Measurements from ENCODE around the gene GPR176.

Gene GPR176, protein sequence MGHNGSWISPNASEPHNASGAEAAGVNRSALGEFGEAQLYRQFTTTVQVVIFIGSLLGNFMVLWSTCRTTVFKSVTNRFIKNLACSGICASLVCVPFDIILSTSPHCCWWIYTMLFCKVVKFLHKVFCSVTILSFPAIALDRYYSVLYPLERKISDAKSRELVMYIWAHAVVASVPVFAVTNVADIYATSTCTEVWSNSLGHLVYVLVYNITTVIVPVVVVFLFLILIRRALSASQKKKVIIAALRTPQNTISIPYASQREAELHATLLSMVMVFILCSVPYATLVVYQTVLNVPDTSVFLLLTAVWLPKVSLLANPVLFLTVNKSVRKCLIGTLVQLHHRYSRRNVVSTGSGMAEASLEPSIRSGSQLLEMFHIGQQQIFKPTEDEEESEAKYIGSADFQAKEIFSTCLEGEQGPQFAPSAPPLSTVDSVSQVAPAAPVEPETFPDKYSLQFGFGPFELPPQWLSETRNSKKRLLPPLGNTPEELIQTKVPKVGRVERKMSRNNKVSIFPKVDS

GRCh38 chr15:39919748-39920509 lies at the start of gene GPR176:
Gene GPR176 (minus strand): TSS chr15:39920266. CDS start chr15:39920026, 240 bp downstream.
- peak; percentile 18 for DNase-seq

GRCh38 chr15:39969002-39969394 lies 48.9 kb upstream of the GPR176 start:
- no peak for DNase-seq

- DNase-seq: no peak
These were observed 48.4 kb upstream of the GPR176 start for GRCh38 chr15:39968273-39969001.

DNA sequence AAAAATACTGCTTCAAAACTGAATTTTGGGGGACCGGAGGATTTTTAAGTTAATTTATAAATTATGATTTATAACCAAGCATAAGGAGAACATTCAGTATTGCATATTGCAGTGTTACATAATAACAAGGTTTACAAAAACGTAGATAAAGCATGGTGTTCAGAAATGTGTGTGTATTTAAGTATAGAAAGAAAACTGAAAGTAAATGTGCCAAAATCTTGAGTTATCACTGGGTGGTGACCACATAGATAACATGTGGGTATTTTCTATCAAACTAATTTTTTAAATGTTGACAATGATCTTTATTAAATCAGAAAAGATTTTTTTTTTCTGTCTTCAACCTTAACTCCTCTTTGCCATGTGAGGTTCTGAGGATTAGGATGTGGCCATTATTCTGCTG lies 46.5 kb upstream of the GPR176 start:
- no peak for DNase-seq

DNA sequence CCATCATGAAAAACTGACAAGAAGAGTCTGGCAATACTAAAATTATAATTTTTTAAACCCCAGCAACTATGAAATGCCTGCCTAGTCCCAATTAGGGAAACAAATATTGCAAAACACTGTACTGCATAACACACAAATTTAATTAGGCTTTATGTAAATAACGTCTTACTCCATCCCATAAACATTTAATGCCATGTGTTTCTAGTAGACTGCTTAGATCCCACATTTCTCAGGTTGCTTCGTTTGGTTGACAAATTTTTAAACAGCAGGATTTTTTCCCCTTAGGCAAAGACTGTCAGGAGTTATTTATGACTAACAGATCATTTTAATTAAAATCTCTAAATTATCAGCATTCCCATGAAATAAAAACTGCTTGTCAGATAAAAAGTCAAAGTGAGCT lies 43.7 kb upstream of the GPR176 start:
- DNase-seq: no peak

- DNase-seq: no peak
These were observed 41.0 kb upstream of the GPR176 start for GRCh38 chr15:39961051-39961450.

DNA sequence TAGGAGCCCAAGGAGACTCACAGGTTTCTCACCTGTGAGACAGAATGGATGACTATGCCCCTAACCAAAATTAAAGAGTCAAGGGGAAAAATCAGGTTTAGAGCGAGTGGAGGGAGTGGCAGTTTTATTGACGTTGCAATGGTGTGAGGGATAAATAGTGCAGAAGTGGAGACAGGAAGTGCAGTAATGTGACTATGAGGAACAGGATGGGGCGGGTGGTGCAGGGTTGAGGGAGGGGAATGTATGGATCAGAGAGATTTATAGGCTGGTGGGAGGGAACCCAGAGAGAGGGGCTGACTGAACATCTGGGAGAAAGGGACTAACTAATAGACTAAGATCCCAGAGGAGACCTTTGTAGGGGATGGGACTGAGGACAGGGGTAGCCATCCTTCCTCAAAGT lies 40.3 kb upstream of the GPR176 start:
- DNase-seq: no peak

- no peak for DNase-seq
These were observed 39.3 kb upstream of the GPR176 start for GRCh38 chr15:39959411-39959810.

- no peak for DNase-seq
These were observed 37.4 kb upstream of the GPR176 start for GRCh38 chr15:39957481-39957880.

DNA sequence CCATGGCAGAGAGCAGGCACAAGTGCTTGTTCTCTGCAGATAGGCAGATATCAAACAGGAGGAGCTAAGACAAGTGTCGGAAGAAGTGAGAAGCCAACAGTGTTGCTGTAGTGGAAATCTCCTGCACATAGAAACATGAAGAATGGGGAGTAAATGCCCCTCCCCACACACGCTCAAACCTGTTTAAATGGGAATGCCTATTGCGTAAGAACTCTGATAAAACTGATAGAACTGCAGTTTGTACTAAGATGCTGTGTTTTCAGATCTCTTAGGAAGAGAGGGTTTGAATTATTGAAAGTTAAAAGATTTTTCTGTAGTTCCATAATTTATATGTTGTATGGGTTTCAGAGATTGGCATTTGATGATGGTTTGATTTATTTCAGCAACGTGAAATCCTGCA lies 33.5 kb upstream of the GPR176 start:
- DNase-seq: no peak

DNA sequence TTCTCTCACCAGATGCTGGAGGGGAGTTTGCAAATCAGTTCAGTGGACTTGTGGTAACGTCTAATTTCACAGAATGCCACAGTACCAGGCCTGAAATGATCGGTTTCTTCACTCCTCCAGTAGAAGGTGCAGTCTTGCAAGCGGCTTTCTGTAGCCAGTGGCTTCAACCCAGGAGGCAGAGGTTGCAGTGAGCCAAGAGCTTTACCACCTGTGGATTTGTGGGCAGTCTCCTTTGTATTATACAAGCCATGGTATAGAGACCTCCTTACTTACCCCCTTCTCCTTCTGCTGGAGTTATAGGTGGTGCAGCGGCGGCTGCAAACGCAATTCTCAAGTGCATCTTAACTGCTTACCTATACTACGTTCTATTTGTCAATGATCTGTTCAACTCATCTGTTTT lies 31.5 kb upstream of the GPR176 start:
- DNase-seq: no peak

DNA sequence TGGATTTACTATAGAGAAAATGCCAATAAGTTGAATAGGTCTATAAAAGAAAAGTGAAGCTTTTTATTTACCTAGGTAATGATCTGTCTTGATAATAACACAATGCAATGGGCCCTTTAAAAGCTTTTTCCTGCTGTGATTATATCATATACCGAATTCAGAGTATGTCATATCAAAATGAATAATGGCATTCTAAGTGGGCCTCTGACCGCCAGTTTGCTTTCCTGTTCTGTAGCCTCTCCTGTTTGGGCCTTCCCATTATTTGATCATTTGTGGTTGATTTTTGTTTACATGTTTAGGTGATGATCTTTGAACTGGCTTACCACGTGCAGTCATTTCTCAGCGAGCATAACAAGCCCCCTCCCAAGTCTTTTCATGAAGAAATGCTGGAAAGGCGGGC lies 28.8 kb upstream of the GPR176 start:
- no peak for DNase-seq

GRCh38 chr15:39947401-39948197 lies 27.5 kb upstream of the GPR176 start:
- DNase-seq: no peak

- no peak for DNase-seq
These were observed 26.8 kb upstream of the GPR176 start for GRCh38 chr15:39946862-39947261.

DNA sequence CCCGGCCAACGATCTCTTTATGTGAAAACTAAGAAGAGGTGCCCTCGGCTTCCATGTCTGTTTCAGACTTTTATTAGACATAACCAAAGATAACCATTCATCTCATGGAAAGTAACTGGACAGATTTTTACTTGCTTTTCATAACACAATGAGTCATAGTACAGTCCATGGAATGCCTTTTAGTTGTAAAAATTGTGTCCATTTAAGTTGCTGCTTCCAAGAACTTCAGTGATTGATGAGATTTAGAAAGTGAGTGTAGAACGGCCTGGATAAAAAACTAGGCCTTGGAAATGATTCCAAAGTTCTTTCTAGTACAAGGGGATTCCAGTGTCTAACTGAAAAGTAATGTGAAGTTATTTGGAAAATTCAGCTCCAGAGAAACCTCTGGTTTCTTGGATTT lies 24.7 kb upstream of the GPR176 start:
- no peak for DNase-seq

DNA sequence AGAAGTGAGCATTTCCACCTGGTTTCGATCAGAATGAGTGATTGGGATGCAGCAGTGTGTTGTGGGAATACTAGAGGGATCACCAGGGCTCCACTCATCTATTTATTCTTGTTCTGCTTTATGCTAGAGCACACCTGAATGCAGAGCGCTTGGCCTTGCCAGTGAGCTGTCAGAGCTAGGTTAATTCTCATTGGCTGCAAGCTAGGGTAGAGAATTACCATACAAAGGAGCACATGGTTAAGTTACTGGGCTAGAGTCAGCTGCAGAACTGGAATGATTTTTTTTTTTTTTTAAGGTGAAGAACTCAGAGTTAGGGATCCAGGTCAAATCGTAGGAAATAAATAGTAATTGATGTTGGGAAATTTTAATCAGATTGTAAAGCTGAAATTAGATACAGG lies 22.7 kb upstream of the GPR176 start:
- no peak for DNase-seq

- no peak for DNase-seq
These were observed 22.2 kb upstream of the GPR176 start for GRCh38 chr15:39942101-39942752.

GRCh38 chr15:39939487-39940452 lies 19.7 kb upstream of the GPR176 start:
- DNase-seq: no peak

GRCh38 chr15:39937696-39938095 lies 17.6 kb upstream of the GPR176 start:
- DNase-seq: no peak

DNA sequence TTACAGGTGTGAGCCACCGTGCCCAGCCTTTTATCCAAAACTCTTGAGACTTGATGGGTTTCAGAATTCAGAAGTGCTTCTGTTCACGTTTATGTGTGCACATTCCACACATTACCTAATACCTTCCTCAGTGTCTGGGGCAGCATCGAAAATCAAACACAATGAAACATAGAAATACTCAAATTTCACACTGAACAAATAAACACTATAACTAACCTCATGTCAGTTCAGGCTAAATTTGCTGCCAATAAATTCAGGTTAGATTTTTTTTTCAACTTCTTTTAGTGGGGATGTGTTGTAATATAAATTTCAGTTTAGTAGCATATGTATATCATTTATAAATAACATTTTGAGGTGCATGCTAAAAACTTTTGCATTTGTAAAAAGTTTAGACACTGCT lies 16.6 kb upstream of the GPR176 start:
- DNase-seq: no peak

- no peak for DNase-seq
These were observed 16.1 kb upstream of the GPR176 start for GRCh38 chr15:39936187-39936586.
